Measurements from ENCODE around the gene HRH1. TPM values are rescaled to one million over a fixed set of nuclear protein-coding genes. Genes with fewer than 3 reads are reported as not detected.
A peak's percentile ranks its signal among the peaks of the same experiment; 100 is the strongest.
"Not testable (repeated sequence)": the region's sequence is repeated elsewhere in the genome, so short reads cannot be mapped to it uniquely, and the experiment has no call there.

The HRH1 gene
- total RNA-seq, 1 donor from 2014 or later = 0.31 TPM

DNA sequence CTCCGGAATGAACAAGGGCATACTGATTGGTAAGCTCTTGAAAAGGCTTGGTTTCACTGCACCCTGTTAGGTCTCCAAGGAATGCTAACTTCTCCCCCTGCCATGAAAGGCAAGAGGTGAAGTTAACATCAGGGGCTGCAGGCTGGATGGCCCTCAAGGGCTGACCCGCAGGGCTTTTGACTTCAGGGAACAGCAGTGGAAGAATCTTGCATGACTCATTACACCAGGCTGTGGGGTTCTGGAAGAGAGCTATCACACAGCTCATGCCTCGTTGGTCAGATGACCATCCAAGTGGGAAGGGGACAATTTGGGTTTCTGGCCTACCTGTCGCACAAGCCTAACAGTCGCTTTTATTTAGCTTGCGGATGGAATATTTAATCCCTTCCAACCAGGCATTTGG is 94.3 kb downstream of the HRH1 start:
- H3K4me1 Mint-ChIP-seq = peaks cover 10% of the 10 kb centered on the region
- no peak overlapping the region for H3K27ac Mint-ChIP-seq
- H3K36me3 Mint-ChIP-seq = no peaks in the 10 kb centered on the region
- no peak overlapping the region for H3K4me3 Mint-ChIP-seq
- H3K9me3 Mint-ChIP-seq = peaks cover 3% of the 10 kb centered on the region
- no peak for DNase-seq (ENCODE audit: low spot score in 2 of 2, unreplicated experiment in 2 of 2)
- TF ChIP-seq, protein P1, sequence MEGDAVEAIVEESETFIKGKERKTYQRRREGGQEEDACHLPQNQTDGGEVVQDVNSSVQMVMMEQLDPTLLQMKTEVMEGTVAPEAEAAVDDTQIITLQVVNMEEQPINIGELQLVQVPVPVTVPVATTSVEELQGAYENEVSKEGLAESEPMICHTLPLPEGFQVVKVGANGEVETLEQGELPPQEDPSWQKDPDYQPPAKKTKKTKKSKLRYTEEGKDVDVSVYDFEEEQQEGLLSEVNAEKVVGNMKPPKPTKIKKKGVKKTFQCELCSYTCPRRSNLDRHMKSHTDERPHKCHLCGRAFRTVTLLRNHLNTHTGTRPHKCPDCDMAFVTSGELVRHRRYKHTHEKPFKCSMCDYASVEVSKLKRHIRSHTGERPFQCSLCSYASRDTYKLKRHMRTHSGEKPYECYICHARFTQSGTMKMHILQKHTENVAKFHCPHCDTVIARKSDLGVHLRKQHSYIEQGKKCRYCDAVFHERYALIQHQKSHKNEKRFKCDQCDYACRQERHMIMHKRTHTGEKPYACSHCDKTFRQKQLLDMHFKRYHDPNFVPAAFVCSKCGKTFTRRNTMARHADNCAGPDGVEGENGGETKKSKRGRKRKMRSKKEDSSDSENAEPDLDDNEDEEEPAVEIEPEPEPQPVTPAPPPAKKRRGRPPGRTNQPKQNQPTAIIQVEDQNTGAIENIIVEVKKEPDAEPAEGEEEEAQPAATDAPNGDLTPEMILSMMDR (IDR thresholded peaks at IDR 0.05; ENCODE audit: unreplicated experiment) = no peak
- H3K27me3 Mint-ChIP-seq (ENCODE audit: low read depth) = no peaks in the 10 kb centered on the region

DNA sequence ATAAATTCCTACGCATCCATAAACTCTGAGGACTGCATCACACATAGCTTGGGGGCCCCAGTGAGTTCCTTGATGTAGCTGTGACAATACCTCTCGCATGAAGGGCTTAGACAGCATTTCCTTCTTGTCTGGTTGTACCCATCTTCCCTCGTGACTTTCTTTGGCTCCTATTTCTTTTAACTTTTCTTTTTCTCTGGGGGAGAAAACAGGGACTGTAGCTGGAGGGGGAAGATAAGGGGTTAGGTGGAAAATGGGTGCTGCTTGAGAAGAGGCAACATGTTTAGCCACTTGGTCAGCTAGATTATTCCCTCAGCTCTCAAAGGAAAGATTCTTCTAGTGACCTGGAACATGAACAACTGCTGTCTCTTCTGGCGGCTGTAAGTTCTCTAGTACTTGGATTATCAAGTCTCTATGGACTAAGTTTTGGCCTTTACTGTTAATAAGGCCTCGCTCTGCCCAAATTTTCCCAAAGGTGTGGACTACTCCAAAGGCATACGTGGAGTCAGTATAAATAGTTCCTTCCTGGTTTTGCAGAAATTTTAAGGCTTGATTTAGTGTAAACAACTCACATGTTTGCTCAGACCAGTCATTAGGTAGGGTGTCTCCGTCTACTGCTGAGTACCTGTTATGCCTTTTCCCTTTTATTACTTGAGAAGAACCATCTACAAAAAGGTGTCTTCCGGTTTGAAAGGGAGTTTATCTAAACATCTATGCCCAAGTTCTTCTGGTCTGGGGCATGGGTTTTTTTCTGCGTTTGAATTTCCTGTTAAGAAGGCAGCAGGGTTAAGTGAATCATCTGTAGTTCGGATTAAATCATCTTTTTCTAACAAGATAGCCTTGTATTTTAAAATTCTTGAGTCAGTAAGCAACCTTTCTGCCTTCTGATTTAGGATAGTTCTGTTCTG is 96.9 kb downstream of the HRH1 start:
- no peak for DNase-seq (ENCODE audit: low spot score in 2 of 2, unreplicated experiment in 2 of 2)
- TF ChIP-seq, protein P1 (IDR thresholded peaks at IDR 0.05; ENCODE audit: unreplicated experiment) = no peak
- Mint-ChIP-seq H3K4me3 (no peak overlapping the region), H3K27ac (no peak overlapping the region), H3K36me3 (no peaks in the 10 kb centered on the region), H3K9me3 (peaks cover 12% of the 10 kb centered on the region), H3K27me3 (ENCODE audit: low read depth) (no peaks in the 10 kb centered on the region), H3K4me1 (peaks cover 17% of the 10 kb centered on the region)

DNA sequence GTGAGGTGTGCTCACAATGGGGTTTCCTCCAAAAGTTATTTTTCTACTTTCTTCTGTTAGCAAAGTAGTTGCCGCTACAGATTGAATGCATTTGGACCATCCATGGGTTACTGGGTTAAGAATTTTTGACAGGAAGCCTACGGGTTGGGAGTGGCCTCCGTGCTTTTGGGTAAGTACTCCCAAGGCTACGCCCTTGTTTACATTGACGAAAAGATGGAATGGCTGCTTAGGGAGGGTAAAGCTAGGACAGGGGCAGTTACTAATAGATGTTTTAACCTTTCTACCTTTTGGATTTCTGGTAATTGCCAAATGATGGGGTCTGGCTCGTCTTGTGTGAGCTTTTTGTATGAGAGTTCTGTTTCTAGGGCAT is 97.5 kb downstream of the HRH1 start:
- no peaks in the 10 kb centered on the region for H3K27me3 Mint-ChIP-seq (ENCODE audit: low read depth)
- no peak overlapping the region for H3K4me3 Mint-ChIP-seq
- H3K36me3 Mint-ChIP-seq = no peaks in the 10 kb centered on the region
- peaks cover 12% of the 10 kb centered on the region for H3K9me3 Mint-ChIP-seq
- TF ChIP-seq, protein P1 (IDR thresholded peaks at IDR 0.05; ENCODE audit: unreplicated experiment) = no peak
- no peak for DNase-seq (ENCODE audit: low spot score in 2 of 2, unreplicated experiment in 2 of 2)
- H3K4me1 Mint-ChIP-seq = peaks cover 17% of the 10 kb centered on the region
- no peak overlapping the region for H3K27ac Mint-ChIP-seq

DNA sequence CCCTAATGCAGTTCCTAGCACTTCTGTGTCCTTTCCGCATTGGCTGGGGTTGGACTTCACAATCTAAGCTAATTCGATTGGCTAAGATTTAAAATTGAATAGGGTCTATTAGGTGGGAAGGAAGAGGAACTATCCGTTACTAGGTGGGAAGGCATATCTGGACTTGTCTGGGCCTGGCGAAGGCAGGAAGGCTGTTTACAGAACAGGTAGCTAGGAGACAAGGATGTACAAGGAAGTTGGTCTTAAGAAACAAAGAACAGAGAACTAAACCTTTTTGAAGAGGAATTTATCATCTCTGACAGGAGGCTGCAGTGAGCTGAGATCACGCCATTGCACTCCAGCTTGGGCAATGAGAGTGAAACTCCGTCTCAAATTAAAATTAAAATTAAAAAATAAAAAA is 100.6 kb downstream of the HRH1 start:
- no peak for DNase-seq (ENCODE audit: low spot score in 2 of 2, unreplicated experiment in 2 of 2)
- Mint-ChIP-seq H3K4me1 (peaks cover 17% of the 10 kb centered on the region), H3K27ac (no peak overlapping the region), H3K9me3 (peaks cover 10% of the 10 kb centered on the region), H3K4me3 (no peak overlapping the region), H3K36me3 (no peaks in the 10 kb centered on the region), H3K27me3 (ENCODE audit: low read depth) (no peaks in the 10 kb centered on the region)
- TF ChIP-seq, protein P1 (IDR thresholded peaks at IDR 0.05; ENCODE audit: unreplicated experiment) = no peak

DNA sequence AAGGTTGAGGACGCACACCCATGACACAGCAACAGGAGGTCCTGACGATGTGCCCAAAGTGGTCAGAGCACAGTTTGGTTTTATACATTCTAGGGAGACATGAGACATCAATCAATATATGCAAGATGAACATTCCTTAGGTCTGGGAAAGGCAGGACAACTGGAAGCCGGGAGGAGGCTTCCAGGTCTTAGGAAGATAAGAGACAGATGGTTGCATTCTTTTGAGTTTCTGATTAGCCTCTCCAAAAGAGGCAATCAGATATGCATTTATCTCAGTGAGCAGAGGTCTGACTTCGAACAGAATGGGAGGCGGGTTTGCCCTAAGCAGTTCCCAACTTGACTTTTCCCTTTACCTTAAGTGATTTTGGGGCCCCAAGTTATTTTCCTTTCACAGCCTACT is 101.2 kb downstream of the HRH1 start:
- DNase-seq (ENCODE audit: low spot score in 2 of 2, unreplicated experiment in 2 of 2) = not testable (repeated sequence)

DNA sequence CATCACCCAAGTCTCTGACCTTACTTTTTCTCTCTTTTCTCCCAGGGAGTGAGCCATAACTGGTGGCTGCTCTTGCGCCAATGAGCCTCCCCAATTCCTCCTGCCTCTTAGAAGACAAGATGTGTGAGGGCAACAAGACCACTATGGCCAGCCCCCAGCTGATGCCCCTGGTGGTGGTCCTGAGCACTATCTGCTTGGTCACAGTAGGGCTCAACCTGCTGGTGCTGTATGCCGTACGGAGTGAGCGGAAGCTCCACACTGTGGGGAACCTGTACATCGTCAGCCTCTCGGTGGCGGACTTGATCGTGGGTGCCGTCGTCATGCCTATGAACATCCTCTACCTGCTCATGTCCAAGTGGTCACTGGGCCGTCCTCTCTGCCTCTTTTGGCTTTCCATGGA is 104.7 kb downstream of the HRH1 start:
- Mint-ChIP-seq H3K4me3 (no peak overlapping the region), H3K27me3 (ENCODE audit: low read depth) (peaks cover 18% of the 10 kb centered on the region), H3K36me3 (no peaks in the 10 kb centered on the region), H3K4me1 (peaks cover 7% of the 10 kb centered on the region), H3K9me3 (peaks cover 10% of the 10 kb centered on the region), H3K27ac (no peak overlapping the region)
- TF ChIP-seq, protein P1 (IDR thresholded peaks at IDR 0.05; ENCODE audit: unreplicated experiment) = no peak
- no peak for DNase-seq (ENCODE audit: low spot score in 2 of 2, unreplicated experiment in 2 of 2)

More for the DNA sequence above, 101.2 kb downstream of the HRH1 start:
- H3K9me3 Mint-ChIP-seq; H3K27me3 Mint-ChIP-seq (ENCODE audit: low read depth); H3K4me3 Mint-ChIP-seq; H3K36me3 Mint-ChIP-seq: not testable (repeated sequence)
- H3K27ac Mint-ChIP-seq = peak overlapping the region; percentile 62
- peaks cover 17% of the 10 kb centered on the region for H3K4me1 Mint-ChIP-seq

Data from mesothelial cell of epicardium (in vitro differentiated cells).